Coronary artery (tissue), 2 donors: ENCODE results near the gene TTC17.
"Not testable (repeated sequence)": the region's sequence is repeated elsewhere in the genome, so short reads cannot be mapped to it uniquely, and the experiment has no call there.

ENCODE experiments used
- DNase-seq: peaks from one replicate; pipeline ENCODE4 v3.0.0-alpha.2; 2017; ENCODE audit warnings: low spot score
- H3K27ac ChIP-seq, 2 donors: fragments of 200-600 bp; sonication (generic); one replicate each; pipeline ENCODE4 v1.5.1; 2016 to 2019
- H3K4me3 ChIP-seq: fragments of 200-600 bp; sonication (generic); 2 replicates; pipeline ENCODE4 v1.5.1; 2016; ENCODE audit warnings: mild to moderate bottlenecking, moderate library complexity
- CTCF ChIP-seq: fragments of 200-600 bp; sonication (generic); IDR thresholded peaks from one replicate; pipeline ENCODE4 v1.5.1; 2019; ENCODE audit warnings: antibody characterized with exemption

The TTC17 gene

DNA sequence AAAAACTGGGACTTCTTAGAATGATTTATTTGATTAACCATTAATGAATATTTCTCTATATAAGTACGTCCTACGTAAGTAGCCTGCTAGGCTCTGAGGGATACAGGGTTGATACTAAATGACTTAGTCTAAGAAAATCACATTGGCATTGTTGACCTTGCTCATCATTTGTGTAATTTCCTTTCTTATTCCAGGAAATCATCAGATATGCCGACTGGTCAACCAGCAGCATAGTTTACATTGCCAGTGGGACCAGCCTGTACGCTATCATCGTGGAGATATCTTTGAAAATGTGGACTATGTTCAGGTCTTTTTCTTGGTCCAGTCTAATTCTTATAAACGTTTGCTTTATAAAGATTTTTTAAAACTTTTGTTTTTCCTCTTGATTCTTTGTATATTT, 42.5 kb downstream of the TTC17 start:
- TF ChIP-seq CTCF: no peak
- no peak overlapping the region for H3K27ac ChIP-seq
- H3K4me3 ChIP-seq: no peak overlapping the region
- no peak for DNase-seq

- not testable (repeated sequence) for H3K27ac ChIP-seq, H3K4me3 ChIP-seq, DNase-seq
These were observed 43.1 kb downstream of the TTC17 start for GRCh38 chr11:43401811-43402210.

GRCh38 chr11:43403357-43404231, 44.9 kb downstream of the TTC17 start:
- TF ChIP-seq CTCF: no peak
- no peak overlapping the region for H3K4me3 ChIP-seq
- no peak overlapping the region for H3K27ac ChIP-seq
- DNase-seq: no peak

GRCh38 chr11:43404406-43404805, 45.7 kb downstream of the TTC17 start:
- H3K27ac ChIP-seq: no peak overlapping the region
- no peak for TF ChIP-seq CTCF
- H3K4me3 ChIP-seq: no peak overlapping the region
- no peak for DNase-seq

GRCh38 chr11:43404836-43405479, 46.2 kb downstream of the TTC17 start:
- H3K27ac ChIP-seq: no peak overlapping the region
- TF ChIP-seq CTCF: no peak

GRCh38 chr11:43408277-43408676, 49.6 kb downstream of the TTC17 start:
- DNase-seq: no peak
- no peak for TF ChIP-seq CTCF
- Histone ChIP-seq H3K4me3 (no peak overlapping the region), H3K27ac (no peak overlapping the region)

More at GRCh38 chr11:43404836-43405479, 46.2 kb downstream of the TTC17 start:
- DNase-seq: no peak
- no peak overlapping the region for H3K4me3 ChIP-seq

DNA sequence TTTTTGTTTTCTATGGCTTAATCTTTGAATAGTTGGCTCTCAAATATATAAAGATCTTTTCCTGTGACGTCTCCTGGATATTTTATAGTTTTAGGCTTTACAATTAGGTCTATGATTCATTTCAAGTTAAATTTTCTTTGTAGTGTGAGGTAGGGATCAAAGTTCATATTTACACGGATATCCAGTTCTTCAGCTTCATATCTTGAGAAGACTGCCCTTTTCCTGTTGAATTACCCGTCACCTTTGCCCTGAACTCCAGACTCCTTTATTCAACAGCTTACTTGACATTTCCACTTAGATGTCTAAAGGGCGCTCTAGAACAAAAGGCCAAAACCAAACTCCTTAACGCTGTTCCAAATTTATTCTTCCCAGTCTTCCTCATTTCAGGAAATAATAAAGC, 51.7 kb downstream of the TTC17 start:
- no peak for TF ChIP-seq CTCF
- Histone ChIP-seq H3K27ac (no peak overlapping the region), H3K4me3 (no peak overlapping the region)
- DNase-seq: no peak
